HEK293 (cell line): Measurements from ENCODE around the gene HOXA6.
A peak's percentile ranks its signal among the peaks of the same experiment; 100 is the strongest.

Source experiments
- CTCF ChIA-PET: fragments of 350-600 bp; formaldehyde crosslinking; extraction: SDS; loops from one replicate; lab custom pipeline; 2021; ENCODE audit warnings: antibody characterized with exemption; lab: Yijun Ruan, JAX
- POLR2A ChIA-PET: fragments of 300-600 bp; formaldehyde crosslinking; extraction: SDS; loops from one replicate; lab custom pipeline; 2020; ENCODE audit warnings: antibody characterized with exemption, inconsistent platforms; lab: Yijun Ruan, JAX
- H3K27ac ChIP-seq: fragments of 200-500 bp; sonication (Bioruptor generic); 2 replicates; pipeline ENCODE4 v1.5.1; 2014; ENCODE audit warnings: low read depth, low read length, control low read depth, inconsistent platforms; ENCODE audit errors: extremely low read depth
- H3K36me3 ChIP-seq, 2 experiments: fragments of 200-500 bp in 1 of 2; sonication (Bioruptor generic) in 1 of 2; 1 replicate in 1 of 2; 2 replicates in 1 of 2; pipeline ENCODE4 v1.5.1; 2014 to 2017; ENCODE audit warnings: inconsistent platforms in 2 of 2, low read length in 2 of 2; ENCODE audit not compliant: control insufficient read depth in 2 of 2, insufficient read depth in 1 of 2
- H3K4me1 ChIP-seq: fragments of 200-500 bp; sonication (Bioruptor generic); 2 replicates; pipeline ENCODE4 v1.5.1; 2014; ENCODE audit warnings: mild to moderate bottlenecking, low read length, inconsistent platforms; ENCODE audit not compliant: control insufficient read depth, insufficient read depth
- H3K4me3 ChIP-seq: 2 replicates; pipeline ENCODE4 v1.5.1; 2011; ENCODE audit warnings: low read depth, mild to moderate bottlenecking, control low read depth, low read length, moderate library complexity
- H3K9me3 ChIP-seq: fragments of 200-500 bp; sonication (Bioruptor generic); 2 replicates; pipeline ENCODE4 v1.5.1; 2014; ENCODE audit warnings: low read depth, low read length, inconsistent platforms; ENCODE audit not compliant: control insufficient read depth, insufficient read depth
- GFI1B ChIP-seq: fragments of 450-650 bp; formaldehyde crosslinking; IDR thresholded peaks from 2 replicates; pipeline ENCODE4 v1.5.1; 2016; ENCODE audit warnings: missing biosample characterization, missing genetic modification characterization
- GLIS1 ChIP-seq: fragments of 450-650 bp; formaldehyde crosslinking; IDR thresholded peaks from 2 replicates; pipeline ENCODE4 v1.5.1; 2016; ENCODE audit warnings: missing biosample characterization, missing genetic modification characterization
- RBAK ChIP-seq: fragments of 450-650 bp; formaldehyde crosslinking; IDR thresholded peaks from 2 replicates; pipeline ENCODE4 v1.5.1; 2016; ENCODE audit warnings: missing biosample characterization, missing genetic modification characterization
- SP2 ChIP-seq: fragments of 450-650 bp; formaldehyde crosslinking; IDR thresholded peaks from 2 replicates; pipeline ENCODE4 v1.5.1; 2016; ENCODE audit warnings: missing biosample characterization, missing genetic modification characterization
- ZBTB44 ChIP-seq: fragments of 450-650 bp; IDR thresholded peaks from 2 replicates; pipeline ENCODE4 v1.5.1; 2018; ENCODE audit warnings: missing biosample characterization, mild to moderate bottlenecking, missing genetic modification characterization
- ZFP37 ChIP-seq: fragments of 450-650 bp; formaldehyde crosslinking; IDR thresholded peaks from 2 replicates; pipeline ENCODE4 v1.5.1; 2016; ENCODE audit warnings: missing biosample characterization, missing genetic modification characterization
- ZFP69B ChIP-seq: fragments of 450-650 bp; formaldehyde crosslinking; IDR thresholded peaks from 2 replicates; pipeline ENCODE4 v1.5.1; 2016; ENCODE audit warnings: missing biosample characterization, missing genetic modification characterization
- ZNF10 ChIP-seq: fragments of 450-650 bp; formaldehyde crosslinking; IDR thresholded peaks from 2 replicates; pipeline ENCODE4 v1.5.1; 2017; ENCODE audit warnings: missing biosample characterization, missing genetic modification characterization
- ZNF133 ChIP-seq: fragments of 450-650 bp; formaldehyde crosslinking; IDR thresholded peaks from 2 replicates; pipeline ENCODE4 v1.5.1; 2016; ENCODE audit warnings: missing biosample characterization, missing genetic modification characterization
- ZNF146 ChIP-seq: fragments of 450-650 bp; formaldehyde crosslinking; IDR thresholded peaks from 2 replicates; pipeline ENCODE4 v1.5.1; 2016; ENCODE audit warnings: missing biosample characterization, missing genetic modification characterization
- ZNF175 ChIP-seq: fragments of 450-650 bp; formaldehyde crosslinking; IDR thresholded peaks from 2 replicates; pipeline ENCODE4 v1.5.1; 2016; ENCODE audit warnings: missing biosample characterization, missing genetic modification characterization
- ZNF2 ChIP-seq: fragments of 450-650 bp; formaldehyde crosslinking; IDR thresholded peaks from 2 replicates; pipeline ENCODE4 v1.5.1; 2016; ENCODE audit warnings: missing biosample characterization, missing genetic modification characterization
- ZNF214 ChIP-seq: fragments of 450-650 bp; formaldehyde crosslinking; IDR thresholded peaks from 2 replicates; pipeline ENCODE4 v1.5.1; 2017; ENCODE audit warnings: missing biosample characterization, mild to moderate bottlenecking, missing genetic modification characterization, borderline replicate concordance
- ZNF221 ChIP-seq: fragments of 450-650 bp; formaldehyde crosslinking; IDR thresholded peaks from 2 replicates; pipeline ENCODE4 v1.5.1; 2017; ENCODE audit warnings: missing biosample characterization, missing genetic modification characterization, borderline replicate concordance
- ZNF292 ChIP-seq: fragments of 450-650 bp; formaldehyde crosslinking; IDR thresholded peaks from 2 replicates; pipeline ENCODE4 v1.5.1; 2016; ENCODE audit warnings: low read depth, missing biosample characterization, missing genetic modification characterization, borderline replicate concordance
- ZNF311 ChIP-seq: fragments of 450-650 bp; formaldehyde crosslinking; IDR thresholded peaks from 2 replicates; pipeline ENCODE4 v1.5.1; 2017; ENCODE audit warnings: missing biosample characterization, missing genetic modification characterization, borderline replicate concordance
- ZNF335 ChIP-seq: fragments of 450-650 bp; formaldehyde crosslinking; conservative IDR thresholded peaks from 2 replicates; pipeline ENCODE4 v1.5.1; 2016; ENCODE audit warnings: missing biosample characterization, missing genetic modification characterization
- ZNF549 ChIP-seq: fragments of 450-650 bp; IDR thresholded peaks from 2 replicates; pipeline ENCODE4 v1.5.1; 2018; ENCODE audit warnings: missing biosample characterization, missing genetic modification characterization, mild to moderate bottlenecking, inconsistent platforms, moderate library complexity
- ZNF571 ChIP-seq: fragments of 450-650 bp; formaldehyde crosslinking; IDR thresholded peaks from 2 replicates; pipeline ENCODE4 v1.5.0; 2017; ENCODE audit warnings: missing biosample characterization, missing genetic modification characterization
- ZNF629 ChIP-seq: fragments of 450-650 bp; formaldehyde crosslinking; IDR thresholded peaks from 2 replicates; pipeline ENCODE4 v1.5.1; 2017; ENCODE audit warnings: missing biosample characterization, missing genetic modification characterization
- ZNF660 ChIP-seq: fragments of 450-650 bp; IDR thresholded peaks from 2 replicates; pipeline ENCODE4 v1.5.1; 2018; ENCODE audit warnings: missing biosample characterization, mild to moderate bottlenecking, missing genetic modification characterization
- ZNF670 ChIP-seq: fragments of 450-650 bp; formaldehyde crosslinking; IDR thresholded peaks from 2 replicates; pipeline ENCODE4 v1.5.1; 2016; ENCODE audit warnings: missing biosample characterization, missing genetic modification characterization, low read depth
- ZNF677 ChIP-seq: fragments of 450-650 bp; IDR thresholded peaks from 2 replicates; pipeline ENCODE4 v1.5.0; 2018; ENCODE audit warnings: missing biosample characterization, mild to moderate bottlenecking, missing genetic modification characterization, moderate library complexity
- ZNF776 ChIP-seq: fragments of 450-650 bp; formaldehyde crosslinking; IDR thresholded peaks from 2 replicates; pipeline ENCODE4 v1.5.0; 2017; ENCODE audit warnings: missing biosample characterization, missing genetic modification characterization, borderline replicate concordance
- ZNF777 ChIP-seq: fragments of 450-650 bp; formaldehyde crosslinking; IDR thresholded peaks from 2 replicates; pipeline ENCODE4 v1.5.1; 2017; ENCODE audit warnings: missing biosample characterization, missing genetic modification characterization, borderline replicate concordance
- TF ChIP-seq, protein P1 (sequence below): sonication (generic); formaldehyde crosslinking; IDR thresholded peaks from 2 replicates; pipeline ENCODE4 v1.8.1; 2022; ENCODE audit warnings: mild to moderate bottlenecking, moderate library complexity, missing genetic modification reagents
- TF ChIP-seq, protein P2 (sequence below): fragments of 450-650 bp; formaldehyde crosslinking; IDR thresholded peaks from 2 replicates; pipeline ENCODE4 v1.5.1; 2017; ENCODE audit warnings: missing biosample characterization, missing genetic modification characterization
- TF ChIP-seq, protein P3 (sequence below): fragments of 450-650 bp; formaldehyde crosslinking; IDR thresholded peaks from 2 replicates; pipeline ENCODE4 v1.5.1; 2016; ENCODE audit warnings: missing biosample characterization, missing genetic modification characterization
- TF ChIP-seq, protein P4 (sequence below): fragments of 450-650 bp; formaldehyde crosslinking; conservative IDR thresholded peaks from 2 replicates; pipeline ENCODE4 v1.5.1; 2016; ENCODE audit warnings: low read depth, missing biosample characterization, missing genetic modification characterization

Gene HOXA6

GRCh38 chr7:27147199-27148030 lies at the start of gene HOXA6:
Gene HOXA6 (minus strand): TSS chr7:27147774. CDS start chr7:27147749, 25 bp downstream.
- POLR2A ChIA-PET, result interaction anchor here (1.0 to 5.6 kb wide), 12 partner anchors 9 to 294 kb away, joined by 3 to 42 read pairs (median 6); partner anchors contain the start of genes HOXA1, HOXA10, HOXA7 and HOXA9
- H3K4me1 ChIP-seq, result peaks cover 18% of the 10 kb centered on the region
- peak within 1 kb of the TSS; percentile 59 for H3K4me3 ChIP-seq
- CTCF ChIA-PET, result interaction anchor here (1.0 to 4.3 kb wide), 3 partner anchors 15 to 293 kb away, joined by 3 to 50 read pairs (median 4); partner anchors contain the start of gene HOXA4
- H3K36me3 ChIP-seq, result peaks cover 0 to 61% of the 10 kb centered on the region in 2 experiments; a peak in 2 of 3 replicates
- no peaks in the 10 kb centered on the region for H3K9me3 ChIP-seq
- peak within 1 kb of the TSS; percentile 99 for H3K27ac ChIP-seq
- TF ChIP-seq ZNF777 (peak; percentile 82; the same call in 1 of the 2 replicates), ZFP37 (peak; percentile 22; the same call in 1 of the 2 replicates), ZNF221 (tag by site-specific recombination) (no peak), ZNF146 (tag by site-specific recombination) (no peak), ZNF549 (tag by site-specific recombination) (no peak), ZNF571 (no peak), ZNF292 (no peak), ZNF175 (tag by site-specific recombination) (no peak), ZBTB44 (tag by site-specific recombination) (no peak), ZNF660 (peak; percentile 22; the same call in 1 of the 2 replicates), ZNF677 (tag by site-specific recombination) (no peak), ZNF2 (tag by site-specific recombination) (peak; percentile 9; the same call in 1 of the 2 replicates), RBAK (no peak), ZNF10 (tag by site-specific recombination) (0 out of 2 replicates have a peak, but pooled peaks have one; percentile 23), ZNF133 (tag by site-specific recombination) (no peak), ZNF311 (tag by site-specific recombination) (no peak), GLIS1 (tag by site-specific recombination) (no peak), GFI1B (tag by site-specific recombination) (0 out of 2 replicates have a peak, but pooled peaks have one; percentile 40), ZNF214 (tag by site-specific recombination) (no peak), ZNF776 (tag by site-specific recombination) (no peak), ZNF670 (tag by site-specific recombination) (no peak), SP2 (tag by site-specific recombination) (peak; percentile 30; the same call in 1 of the 2 replicates), ZNF629 (tag by site-specific recombination) (peak; percentile 74), ZFP69B (tag by site-specific recombination) (0 out of 2 replicates have a peak, but pooled peaks have one; percentile 11), ZNF335 (tag by site-specific recombination) (peak; percentile 56)
- TF ChIP-seq, protein P1, sequence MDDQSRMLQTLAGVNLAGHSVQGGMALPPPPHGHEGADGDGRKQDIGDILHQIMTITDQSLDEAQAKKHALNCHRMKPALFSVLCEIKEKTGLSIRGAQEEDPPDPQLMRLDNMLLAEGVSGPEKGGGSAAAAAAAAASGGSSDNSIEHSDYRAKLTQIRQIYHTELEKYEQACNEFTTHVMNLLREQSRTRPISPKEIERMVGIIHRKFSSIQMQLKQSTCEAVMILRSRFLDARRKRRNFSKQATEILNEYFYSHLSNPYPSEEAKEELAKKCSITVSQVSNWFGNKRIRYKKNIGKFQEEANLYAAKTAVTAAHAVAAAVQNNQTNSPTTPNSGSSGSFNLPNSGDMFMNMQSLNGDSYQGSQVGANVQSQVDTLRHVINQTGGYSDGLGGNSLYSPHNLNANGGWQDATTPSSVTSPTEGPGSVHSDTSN (CRISPR knock-in tag), result no peak
- TF ChIP-seq, protein P2, sequence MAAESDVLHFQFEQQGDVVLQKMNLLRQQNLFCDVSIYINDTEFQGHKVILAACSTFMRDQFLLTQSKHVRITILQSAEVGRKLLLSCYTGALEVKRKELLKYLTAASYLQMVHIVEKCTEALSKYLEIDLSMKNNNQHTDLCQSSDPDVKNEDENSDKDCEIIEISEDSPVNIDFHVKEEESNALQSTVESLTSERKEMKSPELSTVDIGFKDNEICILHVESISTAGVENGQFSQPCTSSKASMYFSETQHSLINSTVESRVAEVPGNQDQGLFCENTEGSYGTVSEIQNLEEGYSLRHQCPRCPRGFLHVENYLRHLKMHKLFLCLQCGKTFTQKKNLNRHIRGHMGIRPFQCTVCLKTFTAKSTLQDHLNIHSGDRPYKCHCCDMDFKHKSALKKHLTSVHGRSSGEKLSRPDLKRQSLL, result no peak
- TF ChIP-seq, protein P3, sequence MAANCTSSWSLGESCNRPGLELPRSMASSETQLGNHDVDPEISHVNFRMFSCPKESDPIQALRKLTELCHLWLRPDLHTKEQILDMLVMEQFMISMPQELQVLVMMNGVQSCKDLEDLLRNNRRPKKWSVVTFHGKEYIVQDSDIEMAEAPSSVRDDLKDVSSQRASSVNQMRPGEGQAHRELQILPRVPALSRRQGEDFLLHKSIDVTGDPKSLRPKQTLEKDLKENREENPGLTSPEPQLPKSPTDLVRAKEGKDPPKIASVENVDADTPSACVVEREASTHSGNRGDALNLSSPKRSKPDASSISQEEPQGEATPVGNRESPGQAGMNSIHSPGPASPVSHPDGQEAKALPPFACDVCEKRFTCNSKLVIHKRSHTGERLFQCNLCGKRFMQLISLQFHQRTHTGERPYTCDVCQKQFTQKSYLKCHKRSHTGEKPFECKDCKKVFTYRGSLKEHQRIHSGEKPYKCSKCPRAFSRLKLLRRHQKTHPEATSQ (tag by site-specific recombination), result no peak
- TF ChIP-seq, protein P4, sequence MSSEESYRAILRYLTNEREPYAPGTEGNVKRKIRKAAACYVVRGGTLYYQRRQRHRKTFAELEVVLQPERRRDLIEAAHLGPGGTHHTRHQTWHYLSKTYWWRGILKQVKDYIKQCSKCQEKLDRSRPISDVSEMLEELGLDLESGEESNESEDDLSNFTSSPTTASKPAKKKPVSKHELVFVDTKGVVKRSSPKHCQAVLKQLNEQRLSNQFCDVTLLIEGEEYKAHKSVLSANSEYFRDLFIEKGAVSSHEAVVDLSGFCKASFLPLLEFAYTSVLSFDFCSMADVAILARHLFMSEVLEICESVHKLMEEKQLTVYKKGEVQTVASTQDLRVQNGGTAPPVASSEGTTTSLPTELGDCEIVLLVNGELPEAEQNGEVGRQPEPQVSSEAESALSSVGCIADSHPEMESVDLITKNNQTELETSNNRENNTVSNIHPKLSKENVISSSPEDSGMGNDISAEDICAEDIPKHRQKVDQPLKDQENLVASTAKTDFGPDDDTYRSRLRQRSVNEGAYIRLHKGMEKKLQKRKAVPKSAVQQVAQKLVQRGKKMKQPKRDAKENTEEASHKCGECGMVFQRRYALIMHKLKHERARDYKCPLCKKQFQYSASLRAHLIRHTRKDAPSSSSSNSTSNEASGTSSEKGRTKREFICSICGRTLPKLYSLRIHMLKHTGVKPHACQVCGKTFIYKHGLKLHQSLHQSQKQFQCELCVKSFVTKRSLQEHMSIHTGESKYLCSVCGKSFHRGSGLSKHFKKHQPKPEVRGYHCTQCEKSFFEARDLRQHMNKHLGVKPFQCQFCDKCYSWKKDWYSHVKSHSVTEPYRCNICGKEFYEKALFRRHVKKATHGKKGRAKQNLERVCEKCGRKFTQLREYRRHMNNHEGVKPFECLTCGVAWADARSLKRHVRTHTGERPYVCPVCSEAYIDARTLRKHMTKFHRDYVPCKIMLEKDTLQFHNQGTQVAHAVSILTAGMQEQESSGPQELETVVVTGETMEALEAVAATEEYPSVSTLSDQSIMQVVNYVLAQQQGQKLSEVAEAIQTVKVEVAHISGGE (tag by site-specific recombination), result peak; percentile 75
